Spinal cord (tissue), 10 donors: ENCODE measurements around the gene PLPPR4. TPM values are rescaled to one million over a fixed set of nuclear protein-coding genes. Genes with fewer than 3 reads are reported as not detected.

Experiments used
- DNase-seq, 6 donors: peaks; one replicate each; pipeline versions ENCODE4 v3.0.0 to v3.0.0-alpha.2; 2013 to 2015; ENCODE audit warnings: low spot score in 6 of 6, low read depth in 4 of 6
- H3K27ac ChIP-seq: one replicate; pipeline ENCODE4 v1.5.1; 2013; ENCODE audit warnings: low read depth, low read length, control low read depth
- H3K27me3 ChIP-seq: one replicate; pipeline ENCODE4 v1.6.1; 2013; ENCODE audit warnings: low read length; ENCODE audit not compliant: control insufficient read depth, insufficient read depth
- H3K36me3 ChIP-seq: one replicate; pipeline ENCODE4 v1.6.1; 2013; ENCODE audit warnings: low read length; ENCODE audit not compliant: control insufficient read depth, insufficient read depth
- H3K4me1 ChIP-seq: one replicate; pipeline ENCODE4 v1.6.1; 2013; ENCODE audit warnings: low read length; ENCODE audit not compliant: control insufficient read depth, insufficient read depth
- H3K4me3 ChIP-seq: one replicate; pipeline ENCODE4 v1.5.1; 2013; ENCODE audit warnings: low read depth, low read length, control low read depth
- H3K9me3 ChIP-seq: one replicate; pipeline ENCODE4 v1.6.1; 2013; ENCODE audit warnings: low read length; ENCODE audit not compliant: control insufficient read depth, insufficient read depth
- WGBS: methylation state at CpG from one replicate; pipeline ENCODE4 v1.1.5; 2013; ENCODE audit warnings: missing lambda C conversion rate; ENCODE audit not compliant: insufficient coverage; 5-methylcytosine and 5-hydroxymethylcytosine counted together
- polyA plus RNA-seq, 2 donors: library from polyadenylated mRNA; unstranded; fragments of 120-200 nt; gene quantifications; one replicate each; pipeline ENCODE4 v1.2.1, GENCODE V29; 2013; ENCODE audit not compliant: insufficient read length in 2 of 2
- total RNA-seq, 2 donors: library from RNA; depleted of rRNA in 1 of 2; stranded (reverse); fragments of 120-200 nt in 1 of 2; fragments of >200 nt in 1 of 2; gene quantifications; one replicate each; pipeline versions ENCODE4 v1.2.3 to v1.2.4, GENCODE V29; 2013 to 2014
- donor health status: healthy.

PLPPR4 gene
- total and polyA plus RNA-seq, 4 donors = 13.1 to 70.7 (median 39.8) TPM

- Histone ChIP-seq H3K4me3 (no peak overlapping the region), H3K27ac (no peak overlapping the region), H3K27me3 (no peaks in the 10 kb centered on the region), H3K36me3 (no peaks in the 10 kb centered on the region), H3K9me3 (no peaks in the 10 kb centered on the region), H3K4me1 (no peaks in the 10 kb centered on the region)
- DNase-seq = no peak
- no CpG with 5 or more reads among the region's 2 CpGs for WGBS
These were observed 32.1 kb upstream of the PLPPR4 start for GRCh38 chr1:99232172-99232571.

DNA sequence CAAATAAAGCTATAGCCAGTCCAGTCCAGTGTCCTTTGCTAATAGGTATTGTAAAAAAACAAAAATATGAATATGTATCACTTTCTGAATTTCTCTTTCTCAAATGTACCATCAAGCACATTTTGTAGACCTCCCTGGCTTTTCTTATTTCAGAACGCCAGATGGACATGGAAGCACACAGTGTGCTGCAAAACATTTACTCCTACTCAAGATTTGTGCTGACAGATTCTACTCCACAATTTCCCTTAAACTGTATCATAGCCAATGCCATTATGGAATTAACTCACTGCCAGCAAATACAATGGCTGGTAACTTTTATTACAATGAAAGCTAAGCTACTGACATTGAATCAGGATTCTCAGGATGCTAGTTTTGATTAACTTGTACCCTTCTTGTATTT is 30.8 kb upstream of the PLPPR4 start:
- Histone ChIP-seq H3K36me3 (no peaks in the 10 kb centered on the region), H3K9me3 (no peaks in the 10 kb centered on the region), H3K4me1 (no peaks in the 10 kb centered on the region), H3K27me3 (no peaks in the 10 kb centered on the region), H3K27ac (no peak overlapping the region), H3K4me3 (no peak overlapping the region)
- WGBS = 89% methylated on average over 1 of the region's 1 CpG
- peak in 1 of 6 donors; percentile 63 for DNase-seq

- no peaks in the 10 kb centered on the region for H3K9me3 ChIP-seq
- H3K4me1 ChIP-seq = no peaks in the 10 kb centered on the region
- no peak overlapping the region for H3K4me3 ChIP-seq
- no peak overlapping the region for H3K27ac ChIP-seq
- DNase-seq = no peak
- H3K36me3 ChIP-seq = no peaks in the 10 kb centered on the region
- H3K27me3 ChIP-seq = no peaks in the 10 kb centered on the region
These were observed 27.5 kb upstream of the PLPPR4 start for GRCh38 chr1:99236756-99237155.

DNA sequence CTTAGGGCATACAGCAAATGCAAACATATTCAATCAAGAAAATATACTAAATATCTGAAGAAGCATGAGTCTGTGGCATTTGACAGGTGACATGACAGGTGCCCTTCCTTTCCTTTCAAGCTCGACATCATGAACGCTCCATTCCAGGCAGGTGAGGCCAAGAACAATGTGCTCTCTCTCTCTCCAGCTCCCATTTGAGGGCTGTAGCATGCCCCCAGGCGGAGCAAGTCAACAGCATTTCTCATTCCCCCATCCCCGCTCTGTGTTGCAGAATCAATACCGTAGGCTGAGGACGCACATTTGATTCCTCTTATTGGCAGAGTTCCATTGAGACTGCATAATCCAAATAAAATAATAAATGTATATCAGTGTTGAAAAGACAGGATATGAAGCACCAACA is 24.6 kb upstream of the PLPPR4 start:
- H3K4me3 ChIP-seq = no peak overlapping the region
- H3K27me3 ChIP-seq = no peaks in the 10 kb centered on the region
- no peaks in the 10 kb centered on the region for H3K9me3 ChIP-seq
- WGBS = 70% methylated on average over 3 of the region's 6 CpGs
- no peaks in the 10 kb centered on the region for H3K36me3 ChIP-seq
- H3K27ac ChIP-seq = no peak overlapping the region
- no peaks in the 10 kb centered on the region for H3K4me1 ChIP-seq
- no peak for DNase-seq

DNA sequence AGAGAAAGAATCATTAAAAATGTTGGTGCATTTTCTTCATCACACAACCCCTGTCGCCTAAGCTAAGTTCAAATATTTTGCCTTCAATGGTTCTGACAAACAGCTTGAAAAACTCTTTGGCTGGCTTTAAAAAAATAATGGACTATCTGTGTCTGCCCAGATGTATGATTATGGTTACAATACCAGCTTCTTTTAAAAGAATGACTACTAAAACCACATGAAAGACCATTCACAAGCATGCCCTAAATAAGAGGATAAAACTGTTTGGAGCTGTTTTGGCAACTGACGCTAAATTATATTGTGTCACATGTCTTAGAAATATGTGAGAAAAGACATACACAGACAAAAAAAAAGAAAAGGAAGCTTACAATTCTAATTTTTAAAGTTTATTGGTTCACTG is 23.7 kb upstream of the PLPPR4 start:
- no peak overlapping the region for H3K4me3 ChIP-seq
- H3K9me3 ChIP-seq = no peaks in the 10 kb centered on the region
- H3K36me3 ChIP-seq = no peaks in the 10 kb centered on the region
- H3K4me1 ChIP-seq = no peaks in the 10 kb centered on the region
- no peaks in the 10 kb centered on the region for H3K27me3 ChIP-seq
- no CpG with 5 or more reads among the region's 2 CpGs for WGBS
- no peak overlapping the region for H3K27ac ChIP-seq
- no peak for DNase-seq

- Histone ChIP-seq H3K4me1 (no peaks in the 10 kb centered on the region), H3K36me3 (no peaks in the 10 kb centered on the region), H3K4me3 (no peak overlapping the region), H3K9me3 (no peaks in the 10 kb centered on the region), H3K27me3 (no peaks in the 10 kb centered on the region), H3K27ac (no peak overlapping the region)
- DNase-seq = no peak
- WGBS = 100% methylated on average over 2 of the region's 3 CpGs
These were observed 18.1 kb upstream of the PLPPR4 start for GRCh38 chr1:99246152-99246551.

DNA sequence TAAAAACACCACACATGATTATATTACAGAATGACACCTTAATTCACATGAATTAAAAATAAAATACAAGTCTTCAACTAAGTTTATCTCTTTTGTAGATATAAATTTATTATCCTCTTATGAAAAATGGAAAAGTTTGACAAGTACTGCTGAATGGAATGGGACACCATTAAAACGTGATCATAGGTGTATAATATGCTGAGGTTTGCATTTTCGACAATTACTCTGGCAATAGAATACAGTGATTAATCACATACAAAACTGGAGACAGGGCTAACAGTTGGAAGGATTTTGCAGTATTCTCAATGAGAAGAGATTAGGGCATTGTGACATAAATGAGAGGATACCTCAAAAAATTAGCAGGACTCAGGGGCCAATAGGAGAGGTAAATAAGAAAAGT is 17.1 kb upstream of the PLPPR4 start:
- DNase-seq = no peak
- no peaks in the 10 kb centered on the region for H3K9me3 ChIP-seq
- H3K27ac ChIP-seq = no peak overlapping the region
- H3K4me3 ChIP-seq = no peak overlapping the region
- H3K27me3 ChIP-seq = no peaks in the 10 kb centered on the region
- H3K4me1 ChIP-seq = no peaks in the 10 kb centered on the region
- no CpG with 5 or more reads among the region's 2 CpGs for WGBS
- no peaks in the 10 kb centered on the region for H3K36me3 ChIP-seq

DNA sequence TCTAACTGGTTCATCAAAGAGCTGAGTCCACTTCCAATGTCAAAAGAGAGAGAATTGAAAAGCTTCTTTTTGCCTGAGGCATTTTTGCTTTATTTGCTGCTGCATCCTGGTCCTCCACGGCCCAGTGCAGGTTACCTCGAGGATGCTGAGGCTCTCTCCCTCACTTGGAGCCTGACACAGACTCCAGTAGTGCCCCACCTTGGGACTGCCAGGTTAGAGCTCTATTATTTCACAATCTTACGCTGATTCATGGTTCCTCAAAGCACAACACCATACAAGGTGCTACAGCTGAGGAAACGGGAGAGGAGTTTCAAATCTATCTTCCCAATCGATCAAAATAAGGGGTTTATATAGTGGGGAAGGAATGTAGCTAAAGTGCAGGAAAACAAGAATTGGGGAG is 13.6 kb upstream of the PLPPR4 start:
- no peak overlapping the region for H3K4me3 ChIP-seq
- no peaks in the 10 kb centered on the region for H3K4me1 ChIP-seq
- DNase-seq = no peak
- H3K36me3 ChIP-seq = no peaks in the 10 kb centered on the region
- H3K27ac ChIP-seq = no peak overlapping the region
- H3K27me3 ChIP-seq = no peaks in the 10 kb centered on the region
- H3K9me3 ChIP-seq = no peaks in the 10 kb centered on the region
- 78% methylated on average over 2 of the region's 5 CpGs for WGBS

DNA sequence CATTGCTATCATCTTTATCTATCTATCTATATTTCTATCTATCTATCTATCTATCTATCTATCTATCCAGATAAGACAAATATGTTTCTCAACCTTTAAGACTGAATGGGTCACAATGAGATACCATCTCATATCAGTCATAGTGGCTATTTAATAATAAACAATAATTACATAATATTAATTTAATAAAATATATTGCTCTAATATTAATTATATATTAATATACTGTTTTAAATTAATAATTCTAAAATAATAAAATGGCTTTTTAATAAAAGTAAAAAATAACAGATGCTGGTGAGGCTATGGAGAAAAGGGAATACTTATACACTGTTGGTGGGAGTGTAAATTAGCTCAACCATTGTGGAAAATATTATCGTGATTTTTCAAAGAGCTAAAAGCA is 13.0 kb upstream of the PLPPR4 start:
- Histone ChIP-seq H3K4me3 (no peak overlapping the region), H3K27ac (no peak overlapping the region), H3K4me1 (no peaks in the 10 kb centered on the region), H3K9me3 (no peaks in the 10 kb centered on the region), H3K27me3 (no peaks in the 10 kb centered on the region), H3K36me3 (no peaks in the 10 kb centered on the region)
- no peak for DNase-seq
- WGBS = no CpG with 5 or more reads among the region's 1 CpG

- no peaks in the 10 kb centered on the region for H3K27me3 ChIP-seq
- no peaks in the 10 kb centered on the region for H3K9me3 ChIP-seq
- WGBS = no CpG with 5 or more reads among the region's 2 CpGs
- peak in 1 of 6 donors; percentile 30 for DNase-seq
- H3K4me1 ChIP-seq = no peaks in the 10 kb centered on the region
- no peak overlapping the region for H3K4me3 ChIP-seq
- no peak overlapping the region for H3K27ac ChIP-seq
- no peaks in the 10 kb centered on the region for H3K36me3 ChIP-seq
These were observed 11.7 kb upstream of the PLPPR4 start for GRCh38 chr1:99252630-99253029.
